NT2/D1 (cell line): ENCODE results near the gene GTPBP6.

Experiments used
- DNase-seq: peaks from one replicate; pipeline ENCODE4 v3.0.0-alpha.2; 2011; ENCODE audit warnings: low read depth, low spot score
- H3K27me3 ChIP-seq: 2 replicates; pipeline ENCODE4 v1.6.0; 2011; ENCODE audit warnings: mild to moderate bottlenecking; ENCODE audit not compliant: insufficient read length, insufficient read depth
- H3K36me3 ChIP-seq: 2 replicates; pipeline ENCODE4 v1.6.1; 2011; ENCODE audit warnings: mild to moderate bottlenecking, low read length, mixed read lengths; ENCODE audit not compliant: insufficient read depth, insufficient read length
- H3K4me1 ChIP-seq: 2 replicates; pipeline ENCODE4 v1.5.1; 2011; ENCODE audit not compliant: insufficient read depth, insufficient read length
- H3K4me3 ChIP-seq: 2 replicates; pipeline ENCODE4 v1.5.1; 2011; ENCODE audit warnings: low read depth; ENCODE audit not compliant: insufficient read length
- H3K9ac ChIP-seq: 2 replicates; pipeline ENCODE4 v1.6.0; 2011; ENCODE audit warnings: low read depth; ENCODE audit not compliant: insufficient read length
- H3K9me3 ChIP-seq: 2 replicates; pipeline ENCODE4 v1.5.1; 2011; ENCODE audit warnings: mild to moderate bottlenecking, low read length; ENCODE audit not compliant: insufficient read depth
- SUZ12 ChIP-seq: IDR thresholded peaks from 2 replicates; pipeline ENCODE4 v1.6.1; 2011; ENCODE audit not compliant: insufficient read length, insufficient read depth; ENCODE audit errors: extremely low read depth
- YY1 ChIP-seq: IDR thresholded peaks from 2 replicates; pipeline ENCODE4 v1.6.1; 2011; ENCODE audit not compliant: insufficient read length, insufficient read depth
- ZNF274 ChIP-seq: IDR thresholded peaks from 2 replicates; pipeline ENCODE4 v1.6.1; 2011; ENCODE audit warnings: mild to moderate bottlenecking, low read depth, low read length

The GTPBP6 gene

GRCh38 chrX:345020-345925, 26.7 kb upstream of the GTPBP6 start:
- Histone ChIP-seq H3K36me3 (peaks cover 32% of the 10 kb centered on the region), H3K9me3 (no peaks in the 10 kb centered on the region), H3K9ac (no peak overlapping the region), H3K27me3 (no peaks in the 10 kb centered on the region), H3K4me3 (no peak overlapping the region), H3K4me1 (peaks cover 3% of the 10 kb centered on the region)
- TF ChIP-seq ZNF274 (no peak), YY1 (no peak), SUZ12 (no peak)
- DNase-seq, result no peak

GRCh38 chrX:344371-344901, 25.8 kb upstream of the GTPBP6 start:
- Histone ChIP-seq H3K4me3 (no peak overlapping the region), H3K27me3 (no peaks in the 10 kb centered on the region), H3K9me3 (no peaks in the 10 kb centered on the region), H3K9ac (no peak overlapping the region), H3K4me1 (no peaks in the 10 kb centered on the region), H3K36me3 (peaks cover 27% of the 10 kb centered on the region)
- DNase-seq, result no peak
- TF ChIP-seq ZNF274, result no peak
- TF ChIP-seq SUZ12, result no peak
- TF ChIP-seq YY1, result no peak

- peaks cover 36% of the 10 kb centered on the region for H3K36me3 ChIP-seq
Observed at GRCh38 chrX:341541-342101, 23.0 kb upstream of the GTPBP6 start.

GRCh38 chrX:340641-341423, 22.2 kb upstream of the GTPBP6 start:
- no peak for DNase-seq
- H3K4me3 ChIP-seq, result no peak overlapping the region
- no peaks in the 10 kb centered on the region for H3K4me1 ChIP-seq
- H3K27me3 ChIP-seq, result no peaks in the 10 kb centered on the region
- TF ChIP-seq ZNF274 (no peak), YY1 (no peak), SUZ12 (no peak)
- H3K9ac ChIP-seq, result no peak overlapping the region
- H3K9me3 ChIP-seq, result no peaks in the 10 kb centered on the region
- peaks cover 42% of the 10 kb centered on the region for H3K36me3 ChIP-seq

More at GRCh38 chrX:341541-342101, 23.0 kb upstream of the GTPBP6 start:
- H3K4me1 ChIP-seq, result no peaks in the 10 kb centered on the region
- no peak overlapping the region for H3K9ac ChIP-seq
- no peak overlapping the region for H3K4me3 ChIP-seq
- no peaks in the 10 kb centered on the region for H3K27me3 ChIP-seq
- DNase-seq, result no peak
- H3K9me3 ChIP-seq, result no peaks in the 10 kb centered on the region
- no peak for TF ChIP-seq YY1
- no peak for TF ChIP-seq ZNF274
- TF ChIP-seq SUZ12, result no peak

- Histone ChIP-seq H3K36me3 (peaks cover 47% of the 10 kb centered on the region), H3K4me3 (no peak overlapping the region)
Observed at GRCh38 chrX:340121-340520, 21.5 kb upstream of the GTPBP6 start.

GRCh38 chrX:338836-339400, 20.3 kb upstream of the GTPBP6 start:
- H3K4me3 ChIP-seq, result no peak overlapping the region
- no peak for DNase-seq
- no peaks in the 10 kb centered on the region for H3K27me3 ChIP-seq
- no peaks in the 10 kb centered on the region for H3K9me3 ChIP-seq
- H3K9ac ChIP-seq, result no peak overlapping the region
- TF ChIP-seq ZNF274 (no peak), YY1 (no peak), SUZ12 (no peak)
- H3K4me1 ChIP-seq, result peaks cover 6% of the 10 kb centered on the region
- H3K36me3 ChIP-seq, result peaks cover 48% of the 10 kb centered on the region

More at GRCh38 chrX:340121-340520, 21.5 kb upstream of the GTPBP6 start:
- no peak overlapping the region for H3K9ac ChIP-seq
- peaks cover 3% of the 10 kb centered on the region for H3K4me1 ChIP-seq
- no peak for TF ChIP-seq ZNF274
- TF ChIP-seq SUZ12, result no peak
- no peak for TF ChIP-seq YY1
- no peaks in the 10 kb centered on the region for H3K9me3 ChIP-seq
- no peak for DNase-seq
- H3K27me3 ChIP-seq, result no peaks in the 10 kb centered on the region

- H3K9me3 ChIP-seq, result no peaks in the 10 kb centered on the region
- no peak overlapping the region for H3K4me3 ChIP-seq
- TF ChIP-seq YY1 (no peak), SUZ12 (no peak), ZNF274 (no peak)
- DNase-seq, result no peak
- no peak overlapping the region for H3K9ac ChIP-seq
- peaks cover 53% of the 10 kb centered on the region for H3K36me3 ChIP-seq
- H3K4me1 ChIP-seq, result peaks cover 6% of the 10 kb centered on the region
- H3K27me3 ChIP-seq, result no peaks in the 10 kb centered on the region
Observed at GRCh38 chrX:338281-338835, 19.8 kb upstream of the GTPBP6 start.
